A549 (cell line): ENCODE results near the gene PRPF31. TPM values are rescaled to one million over a fixed set of nuclear protein-coding genes. Genes with fewer than 3 reads are reported as not detected.

Source experiments
- ATAC-seq, 2 experiments: fragments of 200-7000 bp in 1 of 2; fragments of >200 bp in 1 of 2; cut with Nextera tagmentation in 1 of 2; cut with Tn5 transposase in 1 of 2; 3 replicates each; pipeline versions ENCODE4 v1.8.0 to v1.9.1; 2018 to 2020; ENCODE audit warnings: mild to moderate bottlenecking in 1 of 2, moderate library complexity in 1 of 2
- CTCF ChIA-PET: fragments of 300-600 bp; sonication (Branson Sonifier 250); formaldehyde crosslinking; extraction: SDS; loops from one replicate; lab custom pipeline; 2021; ENCODE audit warnings: antibody characterized with exemption, inconsistent platforms; lab: Yijun Ruan, JAX
- POLR2A ChIA-PET: fragments of 350-600 bp; formaldehyde crosslinking; extraction: SDS; loops from one replicate; lab custom pipeline; 2021; ENCODE audit warnings: antibody characterized with exemption, inconsistent platforms; lab: Yijun Ruan, JAX
- DNase-seq, 2 experiments: peaks; one replicate each; pipeline versions ENCODE4 v3.0.0 to v3.0.0-alpha.2; 2011 to 2016; ENCODE audit warnings: low read depth in 1 of 2, low spot score in 1 of 2
- FAIRE-seq: peaks from 2 replicates; lab custom pipeline; 2011; peaks lifted over from hg19 to GRCh38; lab: Jason Lieb, UNC
- H3K27ac ChIP-seq, 2 experiments: fragments of >200 bp; sonication (Bioruptor Twin); formaldehyde crosslinking; 3 replicates each; pipeline ENCODE4 v1.5.1; 2016 to 2017
- H3K4me1 ChIP-seq: fragments of >200 bp; sonication (Bioruptor Twin); formaldehyde crosslinking; 3 replicates; pipeline ENCODE4 v1.6.1; 2016
- H3K4me2 ChIP-seq: fragments of >200 bp; sonication (Bioruptor Twin); formaldehyde crosslinking; 3 replicates; pipeline ENCODE4 v1.6.1; 2016
- H3K4me3 ChIP-seq: fragments of >200 bp; sonication (Bioruptor Twin); formaldehyde crosslinking; 3 replicates; pipeline ENCODE4 v1.5.1; 2016
- H3K9me3 ChIP-seq: fragments of >200 bp; sonication (Bioruptor Twin); formaldehyde crosslinking; 3 replicates; pipeline ENCODE4 v1.6.1; 2016
- BCL3 ChIP-seq: fragments of >200 bp; sonication (Bioruptor Twin); formaldehyde crosslinking; IDR thresholded peaks from 3 replicates; pipeline ENCODE4 v1.6.1; 2016
- CBX2 ChIP-seq: fragments of 200-600 bp; sonication (generic); IDR thresholded peaks from 2 replicates; pipeline ENCODE4 v1.6.1; 2016; ENCODE audit warnings: low read depth, mild to moderate bottlenecking, borderline replicate concordance
- CBX8 ChIP-seq: fragments of 200-600 bp; sonication (generic); IDR thresholded peaks from 2 replicates; pipeline ENCODE4 v1.6.1; 2016
- CEBPB ChIP-seq, 2 experiments: fragments of >200 bp in 1 of 2; sonication (Bioruptor Twin) in 1 of 2; formaldehyde crosslinking in 1 of 2; IDR thresholded peaks; 2 replicates each; pipeline ENCODE4 v1.6.1; 2012 to 2016
- CHD2 ChIP-seq: fragments of 150-350 bp; IDR thresholded peaks from 2 replicates; pipeline ENCODE4 v1.6.1; 2014; ENCODE audit warnings: low read length; ENCODE audit not compliant: partially characterized antibody
- CHD4 ChIP-seq: fragments of 200-600 bp; sonication (generic); IDR thresholded peaks from 2 replicates; pipeline ENCODE4 v1.6.1; 2016; ENCODE audit warnings: antibody characterized with exemption, mild to moderate bottlenecking, borderline replicate concordance
- E2F6 ChIP-seq: IDR thresholded peaks from 2 replicates; pipeline ENCODE4 v1.6.1; 2012; ENCODE audit warnings: low read depth, borderline replicate concordance
- EHF ChIP-seq: fragments of 250-450 bp; sonication (Bioruptor Pico); IDR thresholded peaks from 2 replicates; pipeline ENCODE4 v1.5.0; 2020; ENCODE audit warnings: mild to moderate bottlenecking
- HES2 ChIP-seq: fragments of >200 bp; sonication (Bioruptor Twin); formaldehyde crosslinking; IDR thresholded peaks from 2 replicates; pipeline ENCODE4 v1.6.1; 2016
- HMGXB4 ChIP-seq: fragments of 250-450 bp; sonication (Bioruptor Pico); IDR thresholded peaks from 2 replicates; pipeline ENCODE4 v1.5.0; 2021; ENCODE audit warnings: mild to moderate bottlenecking, moderate library complexity, borderline replicate concordance
- HOXA7 ChIP-seq: fragments of 250-450 bp; sonication (Bioruptor Pico); IDR thresholded peaks from 2 replicates; pipeline ENCODE4 v1.5.0; 2020; ENCODE audit warnings: mild to moderate bottlenecking, moderate library complexity
- JUN ChIP-seq, 2 experiments: fragments of >200 bp; sonication (Bioruptor Twin); formaldehyde crosslinking; IDR thresholded peaks; 2 replicates in 1 of 2; 3 replicates in 1 of 2; pipeline ENCODE4 v1.6.1; 2016 to 2017
- JUNB ChIP-seq: fragments of >200 bp; sonication (Bioruptor Twin); formaldehyde crosslinking; IDR thresholded peaks from 2 replicates; pipeline ENCODE4 v1.6.1; 2016
- KDM5A ChIP-seq: fragments of 200-600 bp; sonication (generic); IDR thresholded peaks from 2 replicates; pipeline ENCODE4 v1.6.1; 2016; ENCODE audit warnings: antibody characterized with exemption, mild to moderate bottlenecking
- MAX ChIP-seq: IDR thresholded peaks from 2 replicates; pipeline ENCODE4 v1.6.1; 2012
- NFE2L2 ChIP-seq: fragments of 150-350 bp; conservative IDR thresholded peaks from 2 replicates; pipeline ENCODE4 v1.6.1; 2014; ENCODE audit warnings: low read length
- NPAS2 ChIP-seq: fragments of 250-450 bp; sonication (Bioruptor Pico); IDR thresholded peaks from 2 replicates; pipeline ENCODE4 v1.8.0; 2022; ENCODE audit warnings: mild to moderate bottlenecking, moderate library complexity, borderline replicate concordance
- PBX3 ChIP-seq: IDR thresholded peaks from 2 replicates; pipeline ENCODE4 v1.6.1; 2012
- POLR2A ChIP-seq: IDR thresholded peaks from 2 replicates; pipeline ENCODE4 v1.6.1; 2012; ENCODE audit warnings: mild to moderate bottlenecking, low read length
- POLR2AphosphoS2 ChIP-seq: conservative IDR thresholded peaks from 2 replicates; pipeline ENCODE4 v1.6.1; 2012; ENCODE audit warnings: low read length, improper control_type of control experiment, inconsistent platforms
- RAD21 ChIP-seq, 2 experiments: fragments of >200 bp in 1 of 2; sonication (Bioruptor Twin) in 1 of 2; formaldehyde crosslinking in 1 of 2; IDR thresholded peaks in 1 of 2; conservative IDR thresholded peaks in 1 of 2; 2 replicates in 1 of 2; 3 replicates in 1 of 2; pipeline ENCODE4 v1.6.1; 2012 to 2018; ENCODE audit warnings: inconsistent platforms in 1 of 2
- RFX5 ChIP-seq: fragments of 450-650 bp; IDR thresholded peaks from 2 replicates; pipeline ENCODE4 v1.7.1; 2014; ENCODE audit warnings: antibody characterized with exemption, mild to moderate bottlenecking, moderate library complexity
- RNF2 ChIP-seq: fragments of 200-600 bp; sonication (generic); IDR thresholded peaks from 2 replicates; pipeline ENCODE4 v1.6.1; 2016; ENCODE audit warnings: low read depth, mild to moderate bottlenecking, antibody characterized with exemption, moderate library complexity, borderline replicate concordance
- USF2 ChIP-seq: fragments of 450-650 bp; IDR thresholded peaks from 2 replicates; pipeline ENCODE4 v1.6.1; 2014; ENCODE audit warnings: antibody characterized with exemption
- ZFP36 ChIP-seq: fragments of 450-650 bp; IDR thresholded peaks from 2 replicates; pipeline ENCODE4 v1.6.1; 2014; ENCODE audit warnings: borderline replicate concordance; ENCODE audit not compliant: partially characterized antibody
- ZNF302 ChIP-seq: fragments of 250-450 bp; sonication (Bioruptor Pico); IDR thresholded peaks from 2 replicates; pipeline ENCODE4 v1.9.0; 2021; ENCODE audit warnings: inconsistent platforms, mild to moderate bottlenecking, moderate library complexity
- WGBS: methylation state at CpG from one replicate; pipeline ENCODE4 v1.1.6; 2017; ENCODE audit errors: missing lambda C conversion rate; 5-methylcytosine and 5-hydroxymethylcytosine counted together
- polyA plus RNA-seq, 4 experiments: library from polyadenylated mRNA; depleted of rRNA in 3 of 4; stranded (reverse); fragments of >200 nt; fragmentation: RNase III in 1 of 4; extraction: RNeasy Plus Mini Kit Qiagen cat#74134 plus additional on column Dnase treatment in 1 of 4; gene quantifications; 2 replicates in 3 of 4; 3 replicates in 1 of 4; pipeline ENCODE4 v1.2.3, GENCODE V29; 2011 to 2017

PRPF31 gene
- polyA plus RNA-seq, 2 of the 4 experiments (the other 2 are of a cell fraction): 69.8 to 169 TPM

GRCh38 chr19:54104998-54105715 is 10.4 kb upstream of the PRPF31 start:
- Histone ChIP-seq H3K27ac (no peak overlapping the region), H3K9me3 (no peaks in the 10 kb centered on the region)
- FAIRE-seq: no peak
- POLR2A ChIA-PET: interaction anchor here (0.6 kb wide), 1 partner anchor 626 kb away, joined by 4 read pairs; no protein-coding TSS in a partner anchor
- TF ChIP-seq POLR2A: no peak
- no peak for TF ChIP-seq ZNF302
- no peak for TF ChIP-seq CBX2
- TF ChIP-seq, all 56 proteins: peak for 0
- CTCF ChIA-PET: interaction anchor here (0.6 to 0.8 kb wide), 2 partner anchors 17 to 668 kb away, joined by 3 read pairs; no protein-coding TSS in a partner anchor
- ATAC-seq: no peak
- H3K4me2 ChIP-seq: no peak overlapping the region
- 0 out of 3 replicates have a peak, but pooled peaks cover 8% of the 10 kb centered on the region for H3K4me1 ChIP-seq
- 92% methylated on average over 11 of the region's 11 CpGs for WGBS
- H3K4me3 ChIP-seq: no peak overlapping the region
- DNase-seq: no peak

- no peak overlapping the region for H3K4me3 ChIP-seq
- 94% methylated on average over 10 of the region's 10 CpGs for WGBS
- DNase-seq (no peak), FAIRE-seq (no peak), ATAC-seq (no peak)
- ChIA-PET CTCF (interaction anchor here (0.6 kb wide), 1 partner anchor 668 kb away, joined by 3 read pairs; no protein-coding TSS in a partner anchor), POLR2A (interaction anchor here (0.6 kb wide), 1 partner anchor 626 kb away, joined by 4 read pairs; no protein-coding TSS in a partner anchor)
- no peak overlapping the region for H3K27ac ChIP-seq
- no peak overlapping the region for H3K4me2 ChIP-seq
- H3K9me3 ChIP-seq: no peaks in the 10 kb centered on the region
- TF ChIP-seq NPAS2 (CRISPR knock-in tag) (no peak), RNF2 (no peak), MAX (no peak), NFE2L2 (no peak), USF2 (no peak), BCL3 (no peak), EHF (CRISPR knock-in tag) (no peak), CEBPB (IDR thresholded peaks at IDR 0.05) (no peak), JUNB (no peak), JUN (IDR thresholded peaks at IDR 0.05) (no peak), CBX8 (no peak), CHD4 (no peak), HOXA7 (CRISPR knock-in tag) (no peak)
- 0 out of 3 replicates have a peak, but pooled peaks cover 8% of the 10 kb centered on the region for H3K4me1 ChIP-seq
These were observed 9.8 kb upstream of the PRPF31 start for GRCh38 chr19:54105796-54106195.

- FAIRE-seq (no peak), ATAC-seq (no peak), DNase-seq (no peak)
- WGBS: 85% methylated on average over 13 of the region's 15 CpGs
- ChIA-PET CTCF (no interaction called here), POLR2A (no interaction called here)
- Histone ChIP-seq H3K9me3 (no peaks in the 10 kb centered on the region), H3K4me1 (0 out of 3 replicates have a peak, but pooled peaks cover 8% of the 10 kb centered on the region), H3K4me3 (no peak overlapping the region), H3K27ac (no peak overlapping the region), H3K4me2 (no peak overlapping the region)
- TF ChIP-seq JUNB: no peak
- TF ChIP-seq NFE2L2: no peak
- no peak for TF ChIP-seq POLR2AphosphoS2
- no peak for TF ChIP-seq ZFP36
- TF ChIP-seq CBX8: no peak
- no peak for TF ChIP-seq HMGXB4 (CRISPR knock-in tag)
- no peak for TF ChIP-seq RAD21 (conservative IDR thresholded peaks at IDR 0.05 in 1 of 2, IDR thresholded peaks at IDR 0.05 in 1 of 2)
- TF ChIP-seq E2F6: no peak
- no peak for TF ChIP-seq PBX3
- TF ChIP-seq RFX5: no peak
- no peak for TF ChIP-seq HES2
- no peak for TF ChIP-seq KDM5A
- TF ChIP-seq CHD2: no peak
These were observed 8.8 kb upstream of the PRPF31 start for GRCh38 chr19:54106716-54107115.
